ENCODE results near the gene CAPZA1.
A peak's percentile ranks its signal among the peaks of the same experiment; 100 is the strongest.

Gene CAPZA1

GRCh38 chr1:112717263-112717873, 97.7 kb downstream of the CAPZA1 start:
- DNase-seq = no peak

- peak; percentile 37 for DNase-seq
Measured at GRCh38 chr1:112718691-112719418, 99.2 kb downstream of the CAPZA1 start.

- DNase-seq = no peak
Measured at GRCh38 chr1:112719706-112720105, 100.1 kb downstream of the CAPZA1 start.

- DNase-seq = no peak
Measured at GRCh38 chr1:112720800-112721199, 101.2 kb downstream of the CAPZA1 start.

Data from NCI-H1105 treated with DMSO at 0.1 percent for 48 hours (cell line).